Measurements from ENCODE around the gene APRT.
A peak's percentile ranks its signal among the peaks of the same experiment; 100 is the strongest.

APRT gene

DNA sequence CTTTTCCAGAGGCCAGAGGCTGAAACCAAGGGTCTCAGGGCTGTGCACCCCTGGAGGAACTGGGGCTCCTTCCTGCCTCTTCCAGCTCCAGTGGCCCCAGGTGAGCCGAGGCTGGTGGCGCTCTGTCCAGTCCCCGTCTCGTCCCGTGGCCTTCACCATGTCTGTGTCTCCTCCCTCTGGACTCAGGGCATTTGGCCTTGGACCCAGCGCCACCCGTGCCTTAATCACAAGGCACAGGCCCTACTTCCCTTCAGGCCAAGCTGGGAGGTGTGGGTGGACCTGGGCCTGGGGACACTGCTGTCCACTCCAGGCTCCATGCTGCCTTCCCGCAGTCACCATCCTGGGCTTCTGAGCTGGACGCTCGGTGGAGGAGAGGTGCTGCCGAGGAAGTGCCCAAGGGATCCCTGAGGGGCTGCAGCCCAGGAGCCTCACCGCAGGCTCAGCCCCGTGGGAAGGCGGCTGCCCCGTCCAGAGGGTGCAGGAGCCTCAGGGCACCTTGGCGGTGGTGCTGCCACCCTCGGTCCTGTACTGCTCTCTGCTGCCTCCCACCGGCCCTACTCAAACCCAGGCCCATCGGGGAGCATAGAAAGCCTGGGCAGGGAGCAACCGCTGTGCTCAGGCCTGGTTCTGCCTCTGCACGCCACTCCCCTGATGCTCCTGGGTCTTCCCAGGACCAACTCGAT is 9.6 kb upstream of the APRT start:
- no peak for DNase-seq (ENCODE audit: low read depth)

DNA sequence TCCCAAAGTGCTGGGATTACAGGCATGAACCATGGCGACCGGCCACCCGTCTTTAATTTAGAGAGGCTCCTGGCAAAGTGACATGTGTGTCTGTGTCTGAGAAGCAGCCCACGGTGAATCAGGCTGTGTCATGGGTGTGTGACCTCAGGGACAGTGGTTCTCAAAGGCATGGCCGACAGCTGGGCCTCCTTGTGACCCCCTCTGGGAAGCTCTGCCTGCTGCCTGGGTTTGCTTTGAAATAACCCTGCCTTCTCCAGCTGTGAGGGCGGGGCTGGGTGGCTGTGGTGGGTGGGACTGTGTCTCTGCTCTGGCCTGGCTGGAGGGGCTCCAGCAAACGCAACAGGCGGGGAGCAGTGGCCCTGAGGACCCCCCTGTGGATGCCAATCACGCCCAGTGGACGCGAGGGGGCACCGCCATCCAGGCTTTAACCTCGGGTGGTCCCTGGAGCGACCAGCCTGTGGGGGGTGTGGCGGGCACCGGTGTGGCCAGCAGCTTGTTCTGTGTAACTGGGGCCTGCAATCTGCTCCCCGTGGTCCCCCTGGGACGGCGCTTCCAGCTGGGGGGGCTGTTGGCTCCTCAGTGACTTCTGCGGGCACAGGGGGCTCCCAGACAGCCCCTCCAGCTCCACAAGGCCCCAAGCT is 8.8 kb upstream of the APRT start:
- no peak for DNase-seq (ENCODE audit: low read depth)

DNA sequence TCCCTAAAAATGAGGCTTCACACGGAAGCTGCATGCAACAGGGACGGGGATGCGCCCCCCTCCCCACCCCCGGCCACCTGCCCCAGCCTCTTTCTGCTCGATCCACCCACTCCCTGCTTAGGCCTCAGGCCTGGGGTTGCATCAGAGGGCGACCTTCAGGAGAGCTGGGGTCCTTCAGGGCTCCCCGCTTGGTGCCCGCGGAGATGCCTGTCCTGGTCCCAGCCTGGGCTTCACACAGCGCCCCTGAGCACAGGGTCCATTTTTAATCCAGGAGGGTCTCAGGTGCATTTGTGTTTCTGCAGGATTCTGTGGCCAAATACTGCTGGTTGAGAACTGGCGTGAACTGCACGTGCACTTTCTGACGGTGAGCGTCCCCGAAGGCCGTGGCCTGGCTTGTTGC is 7.4 kb upstream of the APRT start:
- no peak for DNase-seq (ENCODE audit: low read depth)

GRCh38 chr16:88818575-88818874 is 6.8 kb upstream of the APRT start:
- DNase-seq (ENCODE audit: low read depth): no peak

- no peak for DNase-seq (ENCODE audit: low read depth)
Observed at GRCh38 chr16:88817785-88818574, 6.3 kb upstream of the APRT start.

GRCh38 chr16:88816736-88817535 is 5.2 kb upstream of the APRT start:
- DNase-seq (ENCODE audit: low read depth): no peak

- DNase-seq (ENCODE audit: low read depth): no peak
Observed at GRCh38 chr16:88815901-88816589, 4.3 kb upstream of the APRT start.

- no peak for DNase-seq (ENCODE audit: low read depth)
Observed at GRCh38 chr16:88815227-88815626, 3.5 kb upstream of the APRT start.

GRCh38 chr16:88814144-88814502 is 2.4 kb upstream of the APRT start:
- no peak for DNase-seq (ENCODE audit: low read depth)

- no peak for DNase-seq (ENCODE audit: low read depth)
Observed at GRCh38 chr16:88813269-88814143, 1.8 kb upstream of the APRT start.

DNA sequence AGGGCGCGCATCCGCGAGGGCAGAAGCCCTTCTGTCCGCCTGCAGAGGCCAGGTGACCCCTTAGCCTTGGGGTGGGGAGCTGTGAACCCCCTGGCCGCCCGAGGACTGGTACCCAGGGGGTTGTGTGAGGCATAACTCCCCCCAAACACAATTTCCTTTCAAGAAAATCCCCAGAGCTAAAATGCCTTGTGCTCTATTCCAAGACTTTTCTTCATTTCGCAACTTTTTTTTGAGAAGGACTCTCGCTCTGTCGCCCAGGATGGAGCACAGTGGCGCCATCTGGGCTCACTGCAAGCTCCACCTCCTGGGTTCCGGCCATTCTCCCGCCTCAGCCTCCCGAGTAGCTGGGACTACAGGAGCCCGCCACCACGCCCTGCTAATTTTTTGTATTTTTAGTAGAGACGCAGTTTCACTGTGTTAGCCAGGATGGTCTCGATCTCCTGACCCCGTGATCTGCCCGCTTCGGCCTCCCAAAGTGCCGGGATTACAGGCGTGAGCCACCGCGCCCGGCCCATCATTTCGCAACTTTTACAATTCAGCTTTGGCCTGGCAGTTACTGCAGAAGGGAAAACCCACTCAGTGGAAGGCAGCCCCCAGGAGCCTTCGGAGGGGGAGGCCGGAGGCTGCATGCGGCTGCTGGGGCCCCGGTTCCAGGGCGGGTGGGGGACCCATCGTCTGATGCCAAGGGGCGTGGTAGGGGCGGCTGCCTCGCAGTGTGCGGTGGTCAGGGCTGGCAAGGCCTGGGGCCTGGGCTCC is 963 bp upstream of the APRT start:
- DNase-seq (ENCODE audit: low read depth): peak; percentile 27

GRCh38 chr16:88810912-88811768 is 588 bp downstream of the APRT start:
- peak; percentile 69 for DNase-seq (ENCODE audit: low read depth)

- no peak for DNase-seq (ENCODE audit: low read depth)
Observed at GRCh38 chr16:88810166-88810911, 1.4 kb downstream of the APRT start.

- DNase-seq (ENCODE audit: low read depth): no peak
Observed at GRCh38 chr16:88809676-88810165, 2.0 kb downstream of the APRT start.

- no peak for DNase-seq (ENCODE audit: low read depth)
Observed at GRCh38 chr16:88809068-88809675, 2.6 kb downstream of the APRT start.

- DNase-seq (ENCODE audit: low read depth): no peak
Observed at GRCh38 chr16:88807626-88808453, 3.9 kb downstream of the APRT start.

GRCh38 chr16:88807142-88807625 is 4.5 kb downstream of the APRT start:
- DNase-seq (ENCODE audit: low read depth): no peak

All from amniotic epithelial cell (primary cell).